ENCODE results near the gene PPBP.
"Not testable (repeated sequence)": the region's sequence is repeated elsewhere in the genome, so short reads cannot be mapped to it uniquely, and the experiment has no call there.

The PPBP gene

DNA sequence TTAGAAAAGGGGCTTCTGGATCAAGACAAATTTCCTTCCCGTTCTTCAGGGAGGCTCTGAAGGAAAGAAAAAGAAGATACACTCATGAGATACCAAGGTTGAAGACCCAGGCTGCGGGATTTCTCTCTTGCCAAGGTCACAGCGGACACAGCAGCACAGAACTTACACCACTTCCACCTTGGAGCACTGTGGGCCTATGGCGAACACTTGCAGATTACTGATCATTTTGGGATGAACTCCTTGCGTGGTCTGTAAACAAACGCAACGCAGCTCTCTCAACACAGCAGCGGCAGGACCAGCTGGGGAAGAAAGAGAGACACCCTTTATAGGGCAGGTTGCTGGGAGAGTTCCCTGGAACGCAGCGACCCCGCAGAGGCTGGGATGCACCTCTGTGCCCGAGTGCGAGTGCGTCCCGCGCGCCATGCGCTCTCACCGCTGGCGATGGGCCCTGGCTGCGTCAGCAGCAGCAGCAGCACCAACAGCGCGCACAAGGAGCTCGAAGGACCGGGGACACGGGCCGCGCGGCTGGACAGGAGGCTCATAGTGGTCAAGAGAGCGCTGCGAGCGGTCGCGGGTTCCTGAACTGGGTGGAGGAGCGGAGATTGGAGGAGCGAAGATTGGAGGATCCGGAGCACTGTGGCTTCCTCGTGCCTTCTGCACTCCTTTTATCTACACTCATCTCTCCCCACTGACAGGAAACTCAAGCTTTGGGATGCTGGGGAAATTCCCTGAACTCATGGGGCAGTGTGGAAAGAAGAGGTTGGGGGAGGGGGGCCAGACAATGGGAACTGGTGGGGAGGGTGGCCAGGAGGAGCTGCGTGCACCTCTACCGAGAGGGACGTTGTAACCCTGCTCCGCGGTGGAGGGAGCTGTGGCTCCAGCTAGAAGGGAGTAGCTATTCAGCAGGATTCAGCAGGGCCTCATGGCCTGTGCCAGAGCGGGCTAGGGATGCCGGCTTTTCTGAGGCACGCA lies 10.3 kb upstream of the PPBP start, which contains the start of gene CXCL5:
Gene CXCL5, minus strand, starts transcription at position 638 of the 972 bp plus-strand sequence. Its CDS starts 96 bp downstream, at position 542.
- DNase-seq (ENCODE audit: extremely low read depth in 1 of 2, low read depth in 1 of 2): no peak

DNA sequence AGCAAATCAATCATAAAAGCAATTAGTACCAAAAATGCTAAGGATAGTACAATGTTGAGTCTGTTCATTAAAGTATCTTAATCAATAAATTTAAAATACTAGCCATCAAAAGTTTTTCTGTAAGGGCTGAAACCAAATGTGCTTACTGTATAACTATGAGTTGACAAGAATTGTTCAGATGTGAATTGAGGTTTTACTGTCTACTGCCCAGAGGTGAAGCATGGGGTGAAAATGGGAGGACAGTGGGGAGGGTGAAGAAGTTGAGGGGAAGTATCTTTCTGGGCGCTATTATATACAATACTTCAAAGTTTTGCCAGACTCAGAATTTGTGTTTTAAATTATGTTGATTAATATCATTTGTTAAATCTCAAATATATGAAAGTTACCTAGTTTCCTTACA lies 4.1 kb upstream of the PPBP start:
- DNase-seq (ENCODE audit: extremely low read depth in 1 of 2, low read depth in 1 of 2): no peak

- no peak for DNase-seq (ENCODE audit: extremely low read depth in 1 of 2, low read depth in 1 of 2)
Observed at GRCh38 chr4:73991742-73992000, 3.7 kb upstream of the PPBP start.

- DNase-seq (ENCODE audit: extremely low read depth in 1 of 2, low read depth in 1 of 2): no peak
Observed at GRCh38 chr4:73990988-73991741, 3.2 kb upstream of the PPBP start.

DNA sequence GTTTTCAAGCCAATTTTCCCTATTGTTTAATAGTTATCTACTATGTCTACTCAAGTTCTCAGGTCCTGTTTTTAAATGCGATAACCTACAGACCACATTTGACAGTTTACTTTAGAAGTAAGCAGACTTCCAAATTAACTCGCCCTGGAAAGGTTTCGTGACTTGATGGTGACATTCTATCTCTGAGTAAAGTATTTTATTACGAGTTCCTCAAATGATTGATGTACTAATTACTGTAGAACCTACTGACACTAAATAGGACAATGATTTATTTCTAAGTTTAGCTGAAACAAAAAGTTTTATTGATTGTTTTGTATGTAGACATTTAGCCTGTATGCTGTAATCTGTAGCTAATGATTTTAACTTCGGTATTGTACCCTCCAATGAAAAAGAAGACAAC lies 1.9 kb upstream of the PPBP start:
- DNase-seq (ENCODE audit: extremely low read depth in 1 of 2, low read depth in 1 of 2): no peak

DNA sequence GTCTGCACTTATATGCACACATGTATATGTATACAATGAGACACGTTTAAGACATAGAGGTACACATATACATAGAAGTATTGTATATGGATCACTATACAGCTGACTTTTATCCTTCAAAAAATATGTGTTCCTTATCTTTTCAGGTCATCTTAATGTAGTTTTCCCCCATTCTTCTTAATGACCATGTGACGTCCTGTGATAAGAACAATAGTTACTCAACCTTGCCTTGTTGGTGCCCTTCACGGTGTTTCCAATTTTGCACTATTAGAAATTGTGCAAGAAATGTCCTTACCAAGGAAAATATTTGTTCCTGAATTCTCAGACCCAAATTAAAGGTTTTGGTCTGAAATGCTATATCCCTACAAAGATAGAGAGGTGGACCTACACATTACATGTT lies 1.0 kb upstream of the PPBP start:
- no peak for DNase-seq (ENCODE audit: extremely low read depth in 1 of 2, low read depth in 1 of 2)

DNA sequence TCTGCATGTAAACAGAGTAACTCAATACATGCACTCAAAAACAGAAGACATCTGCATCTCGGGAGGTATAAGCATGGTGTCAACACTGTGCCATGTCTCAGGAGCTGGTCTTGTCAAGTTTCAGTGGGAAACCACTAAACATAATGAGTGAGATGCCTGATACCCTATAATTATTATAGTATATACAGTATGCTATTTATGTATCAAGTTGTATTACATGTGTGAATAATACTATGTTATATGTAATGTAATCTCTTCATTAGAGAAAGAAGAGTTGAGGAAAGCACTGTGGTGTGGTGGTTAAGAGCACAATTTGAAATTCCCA lies 2.5 kb downstream of the PPBP start:
- no peak for DNase-seq (ENCODE audit: extremely low read depth in 1 of 2, low read depth in 1 of 2)

- no peak for DNase-seq (ENCODE audit: extremely low read depth in 1 of 2, low read depth in 1 of 2)
Observed at GRCh38 chr4:73984736-73985527, 3.1 kb downstream of the PPBP start.

DNA sequence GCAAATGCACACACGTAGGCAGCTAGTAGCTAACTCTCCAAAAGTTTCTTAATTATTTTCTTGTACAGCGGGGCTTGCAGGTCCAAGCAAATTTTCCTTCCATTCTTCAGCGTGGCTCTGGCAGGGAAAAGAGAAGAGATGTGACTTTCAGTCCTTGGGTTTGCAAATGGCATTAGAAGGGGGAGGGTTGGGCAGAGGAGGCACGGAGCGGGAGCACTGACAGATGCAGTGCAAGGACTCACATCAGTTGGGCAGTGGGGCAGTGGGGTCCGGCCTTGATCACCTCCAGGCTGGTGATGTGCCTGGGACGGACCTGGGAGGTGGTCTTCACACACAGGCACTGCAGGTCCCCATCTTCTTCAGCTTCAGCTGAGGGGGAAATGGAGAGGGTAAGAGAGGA lies 6.8 kb downstream of the PPBP start:
- DNase-seq (ENCODE audit: extremely low read depth in 1 of 2, low read depth in 1 of 2): not testable (repeated sequence)

DNA sequence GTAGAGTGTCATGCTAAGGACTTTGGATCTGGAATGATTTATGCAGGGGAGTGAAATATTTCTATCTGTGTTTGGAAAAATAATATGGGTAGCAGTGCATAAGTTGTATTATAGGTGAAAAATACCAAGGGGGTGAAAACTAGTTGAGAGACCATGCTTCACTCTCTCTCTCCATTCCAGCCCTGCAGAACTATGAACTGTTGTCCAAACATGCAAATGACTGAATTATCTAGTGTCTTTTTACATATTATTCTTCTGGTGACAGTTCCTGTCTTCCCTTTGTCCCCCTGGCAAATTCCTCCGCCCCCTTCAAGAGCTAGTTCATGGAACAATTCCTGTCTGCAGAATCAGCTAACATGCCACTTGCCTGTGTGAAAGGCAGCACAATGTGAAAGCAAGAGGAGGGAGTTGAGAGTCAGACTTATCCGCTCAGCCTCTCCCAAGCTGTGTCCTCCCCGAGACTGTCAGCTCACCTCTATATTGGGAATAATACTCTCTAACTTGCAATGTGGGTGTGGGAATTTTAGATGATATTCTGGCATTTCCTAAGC lies 8.5 kb downstream of the PPBP start:
- DNase-seq (ENCODE audit: extremely low read depth in 1 of 2, low read depth in 1 of 2): no peak

GRCh38 chr4:73978886-73979285 lies 9.1 kb downstream of the PPBP start:
- DNase-seq (ENCODE audit: extremely low read depth in 1 of 2, low read depth in 1 of 2): no peak

DNA sequence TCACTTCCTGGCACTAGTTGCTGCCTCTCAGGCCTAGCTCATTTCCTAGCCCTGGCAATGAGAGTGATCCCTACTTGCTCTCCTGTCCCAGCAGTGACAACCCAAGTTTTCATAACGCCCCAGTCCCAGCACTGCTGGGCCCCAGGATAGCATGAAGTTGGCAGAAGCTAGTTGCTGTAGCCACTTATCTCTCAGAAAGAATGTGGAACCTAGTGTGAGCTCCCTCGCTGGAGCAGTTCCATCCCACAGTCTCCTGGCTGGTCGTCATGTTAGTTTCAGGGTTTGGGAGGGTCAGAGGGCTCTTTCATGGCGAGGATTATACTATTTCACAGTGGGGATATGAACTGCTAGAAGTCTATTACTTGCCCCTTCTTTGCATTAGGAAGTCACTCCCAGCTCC lies 11.3 kb downstream of the PPBP start:
- DNase-seq (ENCODE audit: extremely low read depth in 1 of 2, low read depth in 1 of 2): no peak

GRCh38 chr4:73976217-73976616 lies 11.8 kb downstream of the PPBP start:
- DNase-seq (ENCODE audit: extremely low read depth in 1 of 2, low read depth in 1 of 2): no peak

DNA sequence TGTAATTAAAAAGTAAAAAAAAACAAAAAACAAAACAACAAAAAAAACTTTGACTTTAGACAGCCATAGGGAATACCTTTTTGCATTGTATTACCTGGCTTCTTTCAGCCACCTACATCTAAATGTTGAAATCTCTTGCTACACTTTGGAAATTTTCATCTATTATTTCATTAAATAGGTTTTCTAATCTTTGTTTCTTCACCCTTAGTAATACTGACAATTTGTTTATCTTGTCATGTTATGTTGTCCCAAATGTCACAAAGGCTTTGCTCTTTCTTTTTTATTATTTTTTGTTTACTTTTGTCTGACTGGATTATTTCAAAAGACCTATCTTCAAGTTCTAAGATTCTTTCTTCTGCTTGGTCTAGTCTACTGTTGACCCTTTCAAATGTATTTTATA lies 13.6 kb downstream of the PPBP start:
- no peak for DNase-seq (ENCODE audit: extremely low read depth in 1 of 2, low read depth in 1 of 2)

DNA sequence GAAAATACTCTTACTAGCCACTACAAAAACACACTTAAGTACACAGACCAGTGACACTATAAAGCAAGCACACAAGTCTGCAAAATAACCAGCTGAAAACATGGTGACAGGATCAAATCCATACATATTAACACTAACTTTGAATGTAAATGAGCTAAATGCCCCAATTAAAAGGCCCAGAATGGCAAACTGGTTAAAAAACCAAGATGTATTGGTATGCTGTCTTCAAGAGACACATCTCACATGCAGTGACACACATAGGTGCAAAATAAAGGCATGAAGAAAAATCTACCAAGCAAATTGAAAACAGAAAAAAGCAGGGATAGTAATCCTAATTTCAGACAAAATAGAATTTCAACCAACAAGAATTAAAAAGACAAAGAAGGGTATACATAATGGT lies 17.0 kb downstream of the PPBP start:
- no peak for DNase-seq (ENCODE audit: extremely low read depth in 1 of 2, low read depth in 1 of 2)

DNA sequence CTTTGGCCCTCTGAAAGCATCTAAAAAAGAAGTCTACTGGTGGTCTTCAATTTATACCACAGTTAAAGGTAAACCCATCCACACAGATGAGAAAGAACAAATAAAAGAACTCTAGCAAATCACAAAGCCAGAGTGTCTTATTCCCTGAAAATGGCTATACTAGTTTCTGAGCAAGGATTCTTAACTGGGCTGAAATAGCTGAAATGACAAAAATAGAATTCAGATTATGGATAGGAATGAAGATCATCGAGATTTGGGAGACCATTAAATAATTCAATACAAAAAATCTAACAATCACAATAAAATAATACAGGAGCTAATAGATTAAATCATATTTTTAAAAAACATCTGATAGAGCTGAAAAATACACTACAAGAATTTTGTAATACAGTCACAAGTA lies 18.0 kb downstream of the PPBP start:
- no peak for DNase-seq (ENCODE audit: extremely low read depth in 1 of 2, low read depth in 1 of 2)

- no peak for DNase-seq (ENCODE audit: extremely low read depth in 1 of 2, low read depth in 1 of 2)
Observed at GRCh38 chr4:73967866-73968265, 20.1 kb downstream of the PPBP start.

GRCh38 chr4:73964862-73965611 lies 23.0 kb downstream of the PPBP start:
- no peak for DNase-seq (ENCODE audit: extremely low read depth in 1 of 2, low read depth in 1 of 2)

DNA sequence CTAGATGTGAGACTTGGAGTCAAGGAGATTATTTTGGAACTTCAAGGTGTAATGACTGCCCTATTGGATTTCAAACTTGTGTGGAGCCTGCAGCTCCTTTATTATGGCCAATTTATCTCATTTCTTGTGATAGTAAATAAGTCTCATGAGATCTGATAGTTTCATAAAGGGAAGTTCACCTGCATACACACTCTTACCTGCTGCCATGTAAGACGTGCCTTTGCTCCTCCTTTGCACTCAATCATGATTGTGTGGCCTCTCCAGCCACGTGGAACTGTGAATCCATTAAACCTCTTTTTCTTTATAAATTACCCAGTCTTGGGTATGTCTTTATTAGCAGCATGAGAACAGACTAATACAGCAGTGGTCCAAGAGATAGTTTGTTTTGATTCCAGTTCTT lies 25.3 kb downstream of the PPBP start:
- DNase-seq (ENCODE audit: extremely low read depth in 1 of 2, low read depth in 1 of 2): no peak

DNA sequence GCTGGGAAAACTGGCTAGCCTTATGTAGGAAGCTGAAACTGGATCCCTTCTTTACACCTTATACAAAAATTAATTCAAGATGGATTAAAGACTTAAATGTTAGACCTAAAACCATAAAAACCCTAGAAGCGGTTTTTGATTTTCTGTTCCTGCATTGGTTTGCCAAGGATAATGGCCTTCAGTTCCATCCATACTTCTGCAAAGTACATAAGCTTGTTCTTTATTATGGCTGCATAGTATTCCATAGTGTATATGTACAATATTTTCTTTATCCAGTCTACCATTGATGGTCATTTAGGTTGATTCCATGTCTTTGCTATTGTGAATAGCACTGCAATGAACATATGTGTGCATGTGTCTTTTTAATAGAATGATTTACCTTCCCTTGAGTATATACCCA lies 28.9 kb downstream of the PPBP start:
- not testable (repeated sequence) for DNase-seq (ENCODE audit: extremely low read depth in 1 of 2, low read depth in 1 of 2)

- no peak for DNase-seq (ENCODE audit: extremely low read depth in 1 of 2, low read depth in 1 of 2)
Observed at GRCh38 chr4:73952352-73952751, 35.6 kb downstream of the PPBP start.
